Measurements from ENCODE around the gene STK35.

Gene STK35

DNA sequence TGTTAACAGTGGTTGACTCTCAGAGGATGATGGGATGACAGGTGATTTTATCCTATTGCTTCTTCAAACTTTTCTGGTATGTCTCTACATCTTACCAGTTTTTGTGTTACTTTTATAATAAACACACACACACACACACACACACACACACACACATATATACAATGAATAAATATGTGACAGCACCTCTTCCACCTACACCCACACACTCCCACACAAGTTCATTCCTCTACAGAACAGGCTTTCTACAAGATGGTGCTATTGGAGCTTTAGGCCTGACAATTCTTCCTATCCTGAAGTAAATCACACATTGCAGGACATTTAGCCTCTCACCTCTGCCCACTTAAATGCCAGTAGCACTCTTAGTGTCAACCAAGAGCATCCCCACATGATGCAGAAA lies 46.7 kb upstream of the STK35 start:
- H2AFZ ChIP-seq (ENCODE audit: low read length): no peak overlapping the region
- H2BK5ac ChIP-seq (ENCODE audit: low read length): no peak overlapping the region
- no peaks in the 10 kb centered on the region for H3K9me3 ChIP-seq (replicated peaks in 1 of 2; ENCODE audit: control insufficient read depth in 2 of 2, insufficient read depth in 1 of 2, low read depth in 1 of 2, low read length in 2 of 2)
- no peak overlapping the region for H3K4me3 ChIP-seq (ENCODE audit: low read length in 2 of 2)
- H3K9ac ChIP-seq (ENCODE audit: low read depth, low read length, poor library complexity): no peak overlapping the region
- H2BK120ac ChIP-seq (ENCODE audit: low read depth, low read length): no peak overlapping the region
- no peak overlapping the region for H3K4me2 ChIP-seq (ENCODE audit: insufficient read depth, low read length, poor library complexity, severe bottlenecking)
- H2AK5ac ChIP-seq (ENCODE audit: low read depth, low read length): no peak overlapping the region
- H4K8ac ChIP-seq (ENCODE audit: low read depth, low read length): no peak overlapping the region
- no peak overlapping the region for H3K18ac ChIP-seq (ENCODE audit: low read length)
- no peak overlapping the region for H3K14ac ChIP-seq (ENCODE audit: low read length)
- no peak overlapping the region for H3K23ac ChIP-seq (ENCODE audit: low read depth, low read length, poor library complexity)
- DNase-seq (ENCODE audit: low spot score): no peak
- H3K4ac ChIP-seq (ENCODE audit: low read length): no peak overlapping the region
- peaks cover 0 to 13% (median 0%) of the 10 kb centered on the region in 3 experiments for H3K27me3 ChIP-seq (ENCODE audit: control insufficient read depth in 3 of 3, insufficient read depth in 3 of 3, low read depth in 1 of 3, low read length in 3 of 3)
- H3K36me3 ChIP-seq (replicated peaks in 1 of 2; ENCODE audit: control insufficient read depth in 2 of 2, insufficient read depth in 2 of 2, low read length in 2 of 2): no peaks in the 10 kb centered on the region
- H4K91ac ChIP-seq (ENCODE audit: low read depth, low read length, poor library complexity): no peak overlapping the region
- H2BK15ac ChIP-seq (ENCODE audit: low read length): no peak overlapping the region
- no peak overlapping the region for H2BK12ac ChIP-seq (ENCODE audit: low read length)
- H3K79me1 ChIP-seq (ENCODE audit: low read depth, low read length): no peaks in the 10 kb centered on the region
- H3K4me1 ChIP-seq (ENCODE audit: control insufficient read depth in 2 of 2, insufficient read depth in 1 of 2, low read depth in 1 of 2, low read length in 2 of 2): no peaks in the 10 kb centered on the region
- H3K27ac ChIP-seq (replicated peaks; ENCODE audit: low read length): no peak overlapping the region

DNA sequence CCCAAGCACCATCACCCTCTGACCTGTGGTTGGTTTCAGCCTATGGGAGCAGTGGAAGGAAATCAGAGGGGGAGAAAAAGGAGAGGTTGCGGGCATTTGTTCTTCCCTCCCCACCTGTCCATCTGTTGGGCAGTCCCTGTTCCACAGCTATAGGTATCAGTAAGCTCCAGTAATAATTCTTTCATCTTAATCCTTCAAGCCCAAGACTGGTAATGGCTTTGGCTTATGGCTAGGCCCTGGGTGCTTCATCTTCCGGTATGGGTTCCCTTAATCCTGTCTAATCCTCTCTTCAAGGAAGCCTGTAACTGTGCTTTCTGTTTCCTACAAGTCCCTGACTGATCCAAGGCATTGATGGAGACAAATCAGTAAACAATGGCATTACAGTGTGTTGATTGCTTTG lies 42.2 kb upstream of the STK35 start:
- Histone ChIP-seq H3K79me1 (ENCODE audit: low read depth, low read length) (no peaks in the 10 kb centered on the region), H2BK120ac (ENCODE audit: low read depth, low read length) (no peak overlapping the region), H3K4me2 (ENCODE audit: insufficient read depth, low read length, poor library complexity, severe bottlenecking) (no peak overlapping the region), H2AFZ (ENCODE audit: low read length) (no peak overlapping the region), H3K9ac (ENCODE audit: low read depth, low read length, poor library complexity) (no peak overlapping the region), H3K27ac (replicated peaks; ENCODE audit: low read length) (no peak overlapping the region), H4K91ac (ENCODE audit: low read depth, low read length, poor library complexity) (no peak overlapping the region), H3K4me1 (ENCODE audit: control insufficient read depth in 2 of 2, insufficient read depth in 1 of 2, low read depth in 1 of 2, low read length in 2 of 2) (no peaks in the 10 kb centered on the region), H3K36me3 (replicated peaks in 1 of 2; ENCODE audit: control insufficient read depth in 2 of 2, insufficient read depth in 2 of 2, low read length in 2 of 2) (no peaks in the 10 kb centered on the region), H3K4me3 (ENCODE audit: low read length in 2 of 2) (no peak overlapping the region), H3K18ac (ENCODE audit: low read length) (no peak overlapping the region), H3K23ac (ENCODE audit: low read depth, low read length, poor library complexity) (no peak overlapping the region), H3K27me3 (ENCODE audit: control insufficient read depth in 3 of 3, insufficient read depth in 3 of 3, low read depth in 1 of 3, low read length in 3 of 3) (peaks cover 0 to 2% (median 0%) of the 10 kb centered on the region in 3 experiments), H3K14ac (ENCODE audit: low read length) (no peak overlapping the region), H2AK5ac (ENCODE audit: low read depth, low read length) (no peak overlapping the region), H2BK12ac (ENCODE audit: low read length) (no peak overlapping the region), H2BK15ac (ENCODE audit: low read length) (no peak overlapping the region), H2BK5ac (ENCODE audit: low read length) (no peak overlapping the region), H3K9me3 (replicated peaks in 1 of 2; ENCODE audit: control insufficient read depth in 2 of 2, insufficient read depth in 1 of 2, low read depth in 1 of 2, low read length in 2 of 2) (no peaks in the 10 kb centered on the region), H3K4ac (ENCODE audit: low read length) (no peak overlapping the region), H4K8ac (ENCODE audit: low read depth, low read length) (no peak overlapping the region)
- no CpG with 5 or more reads among the region's 2 CpGs for WGBS, 2 donors (ENCODE audit: extremely low coverage in 2 of 2, insufficient read length in 2 of 2, insufficient replicate concordance in 1 of 2)
- no peak for DNase-seq (ENCODE audit: low spot score)

DNA sequence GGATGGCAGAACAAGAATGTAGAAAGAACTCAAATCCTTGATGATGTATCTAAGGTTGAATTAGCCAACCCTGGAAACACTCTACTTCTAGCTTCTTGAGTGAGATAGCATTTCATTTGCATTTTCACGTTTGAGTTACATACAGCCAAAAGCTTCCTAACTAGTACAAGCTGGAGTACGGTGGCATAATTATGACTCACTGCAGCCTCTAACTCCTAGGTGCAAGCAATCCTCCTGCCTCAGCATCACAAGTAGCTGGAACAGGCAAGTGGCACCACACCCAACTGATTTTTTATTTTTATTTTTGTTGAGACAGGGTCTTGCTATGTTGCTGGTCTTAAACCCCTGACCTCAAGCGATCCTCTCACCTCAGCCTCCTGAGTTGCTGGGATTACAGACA lies 36.5 kb upstream of the STK35 start:
- no CpG with 5 or more reads among the region's 3 CpGs for WGBS, 2 donors (ENCODE audit: extremely low coverage in 2 of 2, insufficient read length in 2 of 2, insufficient replicate concordance in 1 of 2)

DNA sequence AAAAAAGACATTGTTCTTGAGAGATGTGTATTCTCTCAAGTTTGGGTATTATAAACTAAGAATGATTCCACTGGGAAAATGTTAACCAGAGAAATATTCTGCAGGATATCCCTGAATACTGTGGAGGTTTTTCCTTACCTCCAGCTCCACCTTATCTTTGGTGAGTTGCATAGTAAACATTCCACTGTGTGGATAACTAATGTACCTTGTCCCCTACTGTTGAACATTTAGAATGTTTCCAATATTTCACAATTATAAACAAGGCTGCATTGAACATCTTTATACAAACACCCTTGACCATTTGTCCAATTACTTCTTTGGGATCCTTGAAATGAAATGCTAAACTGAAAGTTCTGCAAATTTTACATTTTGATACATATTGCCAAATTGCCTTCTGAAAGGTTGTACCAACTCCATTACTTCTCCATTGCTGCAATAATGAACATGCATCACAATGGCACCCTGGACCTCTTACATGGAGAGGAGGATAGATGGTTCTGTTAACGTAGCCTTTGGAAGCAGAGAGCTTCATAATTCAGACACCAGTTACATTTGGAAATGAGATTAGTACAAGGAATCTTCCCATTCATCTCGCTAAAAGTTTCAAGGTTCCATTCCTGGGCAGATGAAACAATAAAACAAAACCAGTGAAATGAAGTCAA lies 35.0 kb upstream of the STK35 start:
- H3K79me1 ChIP-seq (ENCODE audit: low read depth, low read length): no peaks in the 10 kb centered on the region
- no peak overlapping the region for H2AFZ ChIP-seq (ENCODE audit: low read length)
- no peak overlapping the region for H4K8ac ChIP-seq (ENCODE audit: low read depth, low read length)
- H3K4me3 ChIP-seq (ENCODE audit: low read length in 2 of 2): no peak overlapping the region
- no peaks in the 10 kb centered on the region for H3K4me1 ChIP-seq (ENCODE audit: control insufficient read depth in 2 of 2, insufficient read depth in 1 of 2, low read depth in 1 of 2, low read length in 2 of 2)
- no peak for DNase-seq (ENCODE audit: low spot score)
- WGBS, 2 donors (ENCODE audit: extremely low coverage in 2 of 2, insufficient read length in 2 of 2, insufficient replicate concordance in 1 of 2): no CpG with 5 or more reads among the region's 2 CpGs
- no peak overlapping the region for H4K91ac ChIP-seq (ENCODE audit: low read depth, low read length, poor library complexity)
- H3K23ac ChIP-seq (ENCODE audit: low read depth, low read length, poor library complexity): no peak overlapping the region
- no peak overlapping the region for H3K18ac ChIP-seq (ENCODE audit: low read length)
- H3K9me3 ChIP-seq (replicated peaks in 1 of 2; ENCODE audit: control insufficient read depth in 2 of 2, insufficient read depth in 1 of 2, low read depth in 1 of 2, low read length in 2 of 2): no peaks in the 10 kb centered on the region
- H3K27me3 ChIP-seq (ENCODE audit: control insufficient read depth in 3 of 3, insufficient read depth in 3 of 3, low read depth in 1 of 3, low read length in 3 of 3): peaks cover 0 to 8% (median 0%) of the 10 kb centered on the region in 3 experiments
- no peak overlapping the region for H3K14ac ChIP-seq (ENCODE audit: low read length)
- no peak overlapping the region for H2BK5ac ChIP-seq (ENCODE audit: low read length)
- no peak overlapping the region for H3K9ac ChIP-seq (ENCODE audit: low read depth, low read length, poor library complexity)
- no peak overlapping the region for H3K4me2 ChIP-seq (ENCODE audit: insufficient read depth, low read length, poor library complexity, severe bottlenecking)
- H3K36me3 ChIP-seq (replicated peaks in 1 of 2; ENCODE audit: control insufficient read depth in 2 of 2, insufficient read depth in 2 of 2, low read length in 2 of 2): no peaks in the 10 kb centered on the region
- H3K4ac ChIP-seq (ENCODE audit: low read length): no peak overlapping the region
- H2BK12ac ChIP-seq (ENCODE audit: low read length): no peak overlapping the region
- H2AK5ac ChIP-seq (ENCODE audit: low read depth, low read length): no peak overlapping the region
- no peak overlapping the region for H2BK120ac ChIP-seq (ENCODE audit: low read depth, low read length)
- H2BK15ac ChIP-seq (ENCODE audit: low read length): no peak overlapping the region
- H3K27ac ChIP-seq (replicated peaks; ENCODE audit: low read length): no peak overlapping the region

More for the DNA sequence above, 36.5 kb upstream of the STK35 start:
- Histone ChIP-seq H3K18ac (ENCODE audit: low read length) (no peak overlapping the region), H3K27ac (replicated peaks; ENCODE audit: low read length) (no peak overlapping the region), H2BK15ac (ENCODE audit: low read length) (no peak overlapping the region), H3K9me3 (replicated peaks in 1 of 2; ENCODE audit: control insufficient read depth in 2 of 2, insufficient read depth in 1 of 2, low read depth in 1 of 2, low read length in 2 of 2) (no peaks in the 10 kb centered on the region), H3K79me1 (ENCODE audit: low read depth, low read length) (no peaks in the 10 kb centered on the region), H4K8ac (ENCODE audit: low read depth, low read length) (no peak overlapping the region), H3K4me1 (ENCODE audit: control insufficient read depth in 2 of 2, insufficient read depth in 1 of 2, low read depth in 1 of 2, low read length in 2 of 2) (no peaks in the 10 kb centered on the region), H3K4me2 (ENCODE audit: insufficient read depth, low read length, poor library complexity, severe bottlenecking) (no peak overlapping the region), H3K23ac (ENCODE audit: low read depth, low read length, poor library complexity) (no peak overlapping the region), H3K4me3 (ENCODE audit: low read length in 2 of 2) (no peak overlapping the region), H2AK5ac (ENCODE audit: low read depth, low read length) (no peak overlapping the region), H3K36me3 (replicated peaks in 1 of 2; ENCODE audit: control insufficient read depth in 2 of 2, insufficient read depth in 2 of 2, low read length in 2 of 2) (no peaks in the 10 kb centered on the region), H3K27me3 (ENCODE audit: control insufficient read depth in 3 of 3, insufficient read depth in 3 of 3, low read depth in 1 of 3, low read length in 3 of 3) (peaks cover 0 to 8% (median 0%) of the 10 kb centered on the region in 3 experiments), H2AFZ (ENCODE audit: low read length) (no peak overlapping the region), H3K14ac (ENCODE audit: low read length) (no peak overlapping the region), H2BK5ac (ENCODE audit: low read length) (no peak overlapping the region), H2BK12ac (ENCODE audit: low read length) (no peak overlapping the region), H2BK120ac (ENCODE audit: low read depth, low read length) (no peak overlapping the region), H3K4ac (ENCODE audit: low read length) (no peak overlapping the region), H4K91ac (ENCODE audit: low read depth, low read length, poor library complexity) (no peak overlapping the region), H3K9ac (ENCODE audit: low read depth, low read length, poor library complexity) (no peak overlapping the region)
- no peak for DNase-seq (ENCODE audit: low spot score)

Data from neuronal stem cell (in vitro differentiated cells).